H1 (cell line): ENCODE results near the gene POP7. TPM values are rescaled to one million over a fixed set of nuclear protein-coding genes. Genes with fewer than 3 reads are reported as not detected.

Source experiments
- CBX8 ChIP-seq: fragments of 300-800, 300-1000 bp; sonication (generic); IDR thresholded peaks from 2 replicates; pipeline ENCODE4 v1.7.1; 2016; ENCODE audit warnings: low read depth, low read length, borderline replicate concordance
- CHD2 ChIP-seq: IDR thresholded peaks from 2 replicates; pipeline ENCODE4 v1.6.1; 2012; ENCODE audit warnings: low read length, improper control_type of control experiment
- CREB1 ChIP-seq: IDR thresholded peaks from 2 replicates; pipeline ENCODE4 v1.6.1; 2012; ENCODE audit warnings: inconsistent platforms
- EGR1 ChIP-seq: IDR thresholded peaks from 2 replicates; pipeline ENCODE4 v1.6.1; 2011; ENCODE audit warnings: low read depth, low read length, borderline replicate concordance
- GABPA ChIP-seq: IDR thresholded peaks from 2 replicates; pipeline ENCODE4 v1.6.1; 2011; ENCODE audit warnings: mild to moderate bottlenecking, low read length, moderate library complexity, borderline replicate concordance; ENCODE audit not compliant: insufficient read depth
- HDAC2 ChIP-seq, 2 experiments: fragments of 300-600 bp in 1 of 2; sonication (generic) in 1 of 2; IDR thresholded peaks; 2 replicates each; pipeline ENCODE4 v1.6.1; 2011 to 2012; ENCODE audit warnings: low read depth in 2 of 2, low read length in 2 of 2, mild to moderate bottlenecking in 2 of 2, moderate library complexity in 2 of 2, borderline replicate concordance in 1 of 2, inconsistent platforms in 1 of 2
- HDAC6 ChIP-seq: IDR thresholded peaks from one replicate; pipeline ENCODE4 v1.7.1; 2012; ENCODE audit warnings: low read depth, mild to moderate bottlenecking, inconsistent platforms, low read length, moderate library complexity
- NANOG ChIP-seq: IDR thresholded peaks from 2 replicates; pipeline ENCODE4 v1.6.1; 2011; ENCODE audit warnings: low read length, low read depth, mild to moderate bottlenecking, inconsistent platforms; ENCODE audit not compliant: insufficient read depth, poor library complexity, severe bottlenecking
- POLR2AphosphoS5 ChIP-seq: IDR thresholded peaks from 2 replicates; pipeline ENCODE4 v1.6.1; 2011; ENCODE audit warnings: low read depth, low read length
- SP1 ChIP-seq: IDR thresholded peaks from 2 replicates; pipeline ENCODE4 v1.6.1; 2011; ENCODE audit warnings: low read depth, low read length
- SUZ12 ChIP-seq: fragments of 200-600 bp; sonication (generic); IDR thresholded peaks from 2 replicates; pipeline ENCODE4 v1.6.1; 2012; ENCODE audit warnings: mild to moderate bottlenecking, inconsistent platforms, low read length, moderate library complexity, mixed read lengths
- polyA plus RNA-seq, 7 experiments: library from polyadenylated mRNA; depleted of rRNA in 3 of 7; stranded (reverse) in 5 of 7; unstranded in 2 of 7; fragments of >200 nt in 5 of 7; fragments of 200-250 nt in 2 of 7; gene quantifications; 1 replicate in 5 of 7; 2 replicates in 1 of 7; 4 replicates in 1 of 7; pipeline versions ENCODE4 v1.2.1 to v1.2.3, GENCODE V29; 2011 to 2013; ENCODE audit warnings: missing spikeins in 2 of 7, mixed read lengths in 2 of 7
- total RNA-seq: library from RNA; stranded (reverse); fragmentation: NEBNext Ultra II Directional; extraction: Animal tissue kit (Norgen Biotek cat#: 25700); gene quantifications from 2 replicates; pipeline ENCODE4 v1.2.1, GENCODE V29; 2021
- TF ChIP-seq, protein P1 (sequence below): IDR thresholded peaks from 2 replicates; pipeline ENCODE4 v1.6.1; 2012; ENCODE audit warnings: low read length, inconsistent platforms

The POP7 gene
- total and polyA plus RNA-seq, 2 of the 8 experiments (the other 6 are each of a cell fraction or from before 2014, with no cell fraction given) = 92.5 to 135 TPM

DNA sequence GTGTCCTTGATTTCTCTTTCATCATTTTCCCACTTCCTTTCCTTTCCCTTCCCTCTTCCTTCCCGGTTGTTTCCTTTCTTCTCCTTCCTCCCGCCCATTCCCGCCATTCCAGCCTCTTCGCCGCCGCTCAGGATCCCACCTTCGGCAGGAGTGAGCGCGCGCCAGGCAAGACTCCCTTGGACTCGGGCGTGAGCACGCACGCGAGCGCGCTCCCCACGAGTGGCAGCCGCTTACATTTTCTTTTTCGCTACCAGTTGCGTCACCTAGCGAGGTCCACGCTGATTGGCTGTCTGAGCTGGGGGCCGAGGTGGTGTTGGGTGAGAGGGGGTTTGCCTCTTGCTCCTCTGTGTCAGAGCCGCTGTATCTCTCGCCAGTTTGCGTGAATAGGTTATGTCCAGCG is 39.3 kb downstream of the POP7 start (continued):
- no peak for TF ChIP-seq CBX8
- TF ChIP-seq CHD2 = no peak
- TF ChIP-seq SP1 = no peak
- no peak for TF ChIP-seq GABPA
- no peak for TF ChIP-seq NANOG
- 0 out of 2 replicates have a peak, but pooled peaks have one; percentile 39 for TF ChIP-seq CREB1
- TF ChIP-seq, protein P1, sequence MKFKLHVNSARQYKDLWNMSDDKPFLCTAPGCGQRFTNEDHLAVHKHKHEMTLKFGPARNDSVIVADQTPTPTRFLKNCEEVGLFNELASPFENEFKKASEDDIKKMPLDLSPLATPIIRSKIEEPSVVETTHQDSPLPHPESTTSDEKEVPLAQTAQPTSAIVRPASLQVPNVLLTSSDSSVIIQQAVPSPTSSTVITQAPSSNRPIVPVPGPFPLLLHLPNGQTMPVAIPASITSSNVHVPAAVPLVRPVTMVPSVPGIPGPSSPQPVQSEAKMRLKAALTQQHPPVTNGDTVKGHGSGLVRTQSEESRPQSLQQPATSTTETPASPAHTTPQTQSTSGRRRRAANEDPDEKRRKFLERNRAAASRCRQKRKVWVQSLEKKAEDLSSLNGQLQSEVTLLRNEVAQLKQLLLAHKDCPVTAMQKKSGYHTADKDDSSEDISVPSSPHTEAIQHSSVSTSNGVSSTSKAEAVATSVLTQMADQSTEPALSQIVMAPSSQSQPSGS = no peak
- TF ChIP-seq SUZ12 = no peak
- TF ChIP-seq HDAC6 = no peak
- TF ChIP-seq POLR2AphosphoS5 = no peak
- TF ChIP-seq HDAC2 (IDR thresholded peaks at IDR 0.05; ENCODE audit: borderline replicate concordance in 1 of 2, low read depth in 2 of 2, low read length in 2 of 2) = 0 out of 4 replicates have a peak, but pooled peaks of 1 of the 2 experiments have one; percentile 51
- TF ChIP-seq EGR1 = no peak
- TF ChIP-seq, all 59 proteins: peak for 8
